Right lobe of liver (tissue), 4 donors: ENCODE data around the gene DHX40.

Source experiments
- CTCF ChIP-seq, 4 donors: fragments of 200-600 bp in 3 of 4; fragments of 450-650 bp in 1 of 4; IDR thresholded peaks; one replicate each; pipeline versions ENCODE4 v1.5.1 to v1.8.0; 2016 to 2022; ENCODE audit warnings: antibody characterized with exemption in 4 of 4, mild to moderate bottlenecking in 2 of 4
- POLR2A ChIP-seq: fragments of 450-650 bp; IDR thresholded peaks from one replicate; pipeline ENCODE4 v1.6.1; 2017; ENCODE audit warnings: antibody characterized with exemption, mild to moderate bottlenecking
- donor health status: DM: no; HTN: no; CAD: no.
- donor health status: DM: no; HTN: no; CAD: no.
- donor health status: DM: no; HTN: yes; CAD: no.

GRCh38 chr17:59641799-59642484 lies 76.5 kb downstream of the DHX40 start:
- no peak for TF ChIP-seq CTCF (IDR thresholded peaks at IDR 0.05)
- no peak for TF ChIP-seq POLR2A
